NCI-H128 (cell line): ENCODE measurements around the gene LYSET.
"Not testable (repeated sequence)": the region's sequence is repeated elsewhere in the genome, so short reads cannot be mapped to it uniquely, and the experiment has no call there.

ENCODE experiments used
- DNase-seq: peaks from one replicate; lab custom pipeline; 2025; ENCODE audit not compliant: unreplicated experiment; lab: John Stamatoyannopoulos, UW

The LYSET gene, protein sequence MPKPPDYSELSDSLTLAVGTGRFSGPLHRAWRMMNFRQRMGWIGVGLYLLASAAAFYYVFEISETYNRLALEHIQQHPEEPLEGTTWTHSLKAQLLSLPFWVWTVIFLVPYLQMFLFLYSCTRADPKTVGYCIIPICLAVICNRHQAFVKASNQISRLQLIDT

DNA sequence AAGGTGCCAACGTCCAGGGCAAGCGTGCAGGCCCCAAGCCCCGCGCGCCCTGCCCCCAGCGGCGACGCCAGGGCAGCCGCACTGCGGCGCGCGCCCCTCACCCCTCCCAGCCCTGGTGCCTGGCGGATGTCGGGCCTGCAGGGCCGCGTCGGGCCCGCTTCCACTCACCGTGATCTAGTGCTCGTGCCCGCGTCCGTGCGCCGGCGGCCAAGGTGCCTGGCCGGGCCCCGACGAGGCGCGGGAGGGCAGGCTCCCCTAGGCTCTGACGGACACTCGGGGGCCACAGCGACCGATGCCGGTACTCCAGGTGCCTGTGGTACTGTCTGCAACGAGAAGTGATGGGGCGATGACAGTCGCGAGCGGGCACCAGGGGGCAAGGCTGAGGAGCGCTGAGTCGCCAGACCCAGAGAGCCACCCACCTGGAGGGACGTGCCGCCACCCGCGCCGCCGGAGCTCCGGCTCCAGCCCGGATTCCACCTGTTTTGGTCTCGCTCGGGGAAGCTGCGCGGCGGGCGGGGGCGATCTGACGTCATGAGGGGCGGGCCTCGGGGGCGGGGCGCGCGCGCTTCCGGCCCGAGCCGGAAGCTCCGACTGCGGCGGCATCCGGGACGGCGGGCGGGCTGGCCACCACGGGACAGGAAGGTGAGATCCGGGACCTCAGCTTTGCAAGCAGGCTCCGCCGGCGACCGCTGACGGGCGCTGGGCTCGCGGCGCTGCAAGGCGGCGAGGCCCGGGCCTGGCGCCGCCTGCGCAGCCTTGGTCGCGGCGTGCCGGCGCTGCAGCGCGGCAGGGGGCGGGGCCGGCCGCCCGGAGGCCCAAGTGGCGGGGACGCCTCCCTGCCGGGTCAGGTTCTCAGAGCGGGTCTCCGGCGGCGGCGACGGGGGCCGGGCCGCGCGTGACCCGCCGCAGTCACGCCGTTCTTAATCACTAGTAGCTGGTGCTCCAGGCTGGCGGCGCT is at the start of gene LYSET, which contains the start of gene MOAP1:
TSS of gene LYSET (plus strand) at position 927 of the 958 bp plus-strand sequence. CDS start 89 bp downstream, outside the sequence.
TSS of gene MOAP1 (minus strand) at position 507 of the 958 bp plus-strand sequence. CDS start 655 bp downstream, outside the sequence.
- peak; percentile 75 for DNase-seq

DNA sequence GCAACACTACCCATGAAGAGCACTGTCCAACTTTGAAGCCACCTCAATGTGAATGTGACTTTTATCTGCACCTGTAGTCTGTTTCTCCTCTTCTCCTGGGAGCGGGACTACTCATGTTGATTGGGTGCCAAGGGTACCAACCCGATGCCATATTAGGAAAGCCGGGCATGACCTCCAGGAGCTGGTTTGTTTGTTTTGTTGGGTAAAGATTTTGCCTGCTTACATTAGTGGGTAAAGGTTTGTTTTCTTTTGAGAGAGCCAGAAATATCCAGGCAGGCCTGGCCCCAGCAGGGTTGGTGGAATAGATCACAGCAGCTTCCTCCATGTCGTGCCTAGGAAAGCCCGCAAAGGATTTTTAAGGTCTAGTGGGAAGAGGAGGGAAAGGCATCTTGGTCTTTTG is 49.7 kb upstream of the LYSET start:
- DNase-seq = no peak

DNA sequence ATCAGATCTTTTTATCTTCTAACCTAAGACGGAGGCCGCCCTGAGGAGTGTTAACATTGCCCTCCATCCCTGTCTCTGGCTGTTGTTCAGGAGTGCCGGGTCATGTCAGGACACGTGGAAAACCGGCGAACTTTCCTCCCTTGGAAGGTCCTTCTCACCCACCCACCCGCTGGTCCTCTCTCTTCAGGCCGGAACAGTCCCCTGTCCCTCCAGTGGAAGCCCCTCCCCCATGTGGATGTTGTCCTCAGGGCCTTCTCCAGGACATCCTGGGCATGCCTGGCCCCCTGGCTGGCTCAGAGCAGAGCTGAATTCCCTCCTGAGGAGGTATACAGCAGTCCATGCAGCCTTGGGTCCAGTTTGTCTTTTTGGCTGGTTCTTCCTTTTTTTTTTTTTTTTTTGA is 49.1 kb upstream of the LYSET start:
- DNase-seq = no peak

DNA sequence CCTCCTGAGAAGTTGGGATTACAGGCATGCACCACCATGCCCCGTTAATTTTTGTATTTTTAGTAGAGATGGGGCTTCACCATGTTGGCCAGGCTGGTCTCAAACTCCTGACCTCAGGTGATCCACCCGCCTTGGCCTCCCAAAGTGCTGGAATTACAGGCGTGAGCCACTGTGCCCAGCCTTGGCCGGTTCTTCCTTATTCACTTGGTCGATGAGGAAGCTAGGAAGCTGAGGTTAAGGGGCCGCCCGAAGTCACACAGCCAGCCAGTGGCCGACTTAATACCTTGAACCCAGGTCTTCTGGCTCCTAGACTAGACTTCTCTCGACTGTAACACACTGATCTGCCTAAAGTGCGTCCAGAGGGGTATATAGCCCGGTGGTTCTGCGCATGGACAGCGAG is 48.6 kb upstream of the LYSET start:
- DNase-seq = not testable (repeated sequence)

DNA sequence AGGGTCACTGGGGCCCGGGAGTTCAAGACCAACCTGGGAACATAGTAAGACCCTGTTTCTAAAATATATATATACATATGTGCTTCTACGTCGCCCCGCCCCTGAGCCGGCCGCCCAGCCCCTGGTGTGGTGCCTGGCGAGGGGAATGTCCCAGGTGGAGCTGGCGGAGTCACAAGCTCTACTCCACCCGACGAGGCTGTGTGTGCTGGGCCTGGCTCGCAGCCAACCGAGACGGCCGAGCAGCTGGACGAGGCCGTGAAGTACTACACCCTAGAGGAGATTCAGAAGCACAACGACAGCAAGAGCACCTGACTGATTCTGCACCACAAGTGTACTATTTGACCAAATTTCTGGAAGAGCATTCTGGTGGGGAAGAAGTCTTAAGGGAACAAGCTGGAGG is 47.3 kb upstream of the LYSET start:
- DNase-seq = no peak

DNA sequence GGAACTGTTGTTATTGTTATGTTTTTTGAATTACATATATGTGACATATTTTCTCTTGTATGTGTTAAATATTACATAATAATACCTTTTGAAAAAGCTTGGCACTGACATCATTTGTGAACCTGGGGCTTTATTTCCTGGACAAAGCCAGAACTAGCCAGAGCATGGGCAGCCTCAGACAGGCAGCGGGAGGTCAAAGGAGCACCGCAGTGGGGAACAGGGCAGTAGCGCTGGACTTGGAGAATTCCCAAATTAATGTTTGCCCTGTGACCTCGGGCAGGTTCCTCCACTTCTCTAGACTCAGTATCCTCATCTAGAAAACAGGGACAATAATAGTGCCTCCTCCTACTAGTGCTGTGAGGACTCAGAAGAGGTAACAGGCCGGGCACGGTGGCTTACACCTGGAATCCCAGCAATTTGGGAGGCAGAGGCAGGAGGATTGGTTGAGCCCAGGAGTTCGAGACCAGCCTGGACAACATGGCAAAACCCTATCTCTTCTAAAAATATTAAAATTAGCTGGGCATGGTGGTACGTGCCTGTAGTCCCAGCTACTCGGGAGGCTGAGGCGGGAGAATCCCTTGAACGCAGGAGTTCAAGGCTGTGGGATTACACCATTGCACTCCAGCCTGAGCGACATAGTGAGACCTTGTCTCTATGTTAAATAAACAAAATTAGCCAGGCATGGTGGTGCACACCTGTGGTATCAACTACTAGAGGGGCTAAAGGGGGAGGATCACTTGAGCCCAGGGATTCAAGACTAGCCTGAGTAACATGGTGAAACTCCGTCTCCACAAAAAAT is 42.1 kb upstream of the LYSET start:
- no peak for DNase-seq

DNA sequence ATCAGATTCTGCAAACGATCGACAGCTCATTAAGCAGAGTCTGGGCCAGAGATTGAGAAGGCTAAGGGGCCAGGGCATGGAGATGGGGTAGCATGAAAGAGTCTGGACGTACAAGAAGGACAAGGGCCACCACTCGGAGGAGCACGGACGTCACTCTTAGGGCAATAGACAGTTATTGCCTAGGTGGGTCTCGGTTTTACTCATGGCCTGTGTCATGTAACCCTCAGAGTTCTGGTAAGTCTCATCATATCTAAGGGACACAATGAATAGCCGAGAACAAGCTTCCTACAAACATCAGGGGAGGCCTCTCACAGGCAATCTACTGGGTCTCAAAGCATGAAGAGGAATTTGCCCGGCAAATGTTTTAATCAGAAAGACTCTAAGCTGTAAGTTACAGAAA is 39.0 kb upstream of the LYSET start:
- no peak for DNase-seq

DNA sequence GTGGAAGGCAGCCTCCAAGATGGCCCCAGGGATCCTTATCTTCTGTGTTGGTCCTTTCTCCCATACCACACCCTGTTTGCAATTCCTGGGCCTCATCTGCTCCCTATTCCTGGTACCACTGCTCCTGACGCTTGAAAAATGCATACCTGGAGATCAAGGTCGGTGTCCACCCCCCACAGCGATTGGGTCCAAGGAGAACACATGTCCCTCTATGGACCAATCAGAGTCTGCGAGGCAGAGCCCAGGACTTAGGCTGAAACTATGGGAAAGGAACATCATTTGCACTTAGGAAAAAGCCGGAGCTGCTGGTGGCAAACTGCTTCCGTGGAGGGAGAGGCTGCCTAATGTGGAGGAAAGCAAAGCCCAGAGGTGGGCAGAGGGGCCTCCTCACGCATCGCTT is 36.1 kb upstream of the LYSET start:
- DNase-seq = no peak

DNA sequence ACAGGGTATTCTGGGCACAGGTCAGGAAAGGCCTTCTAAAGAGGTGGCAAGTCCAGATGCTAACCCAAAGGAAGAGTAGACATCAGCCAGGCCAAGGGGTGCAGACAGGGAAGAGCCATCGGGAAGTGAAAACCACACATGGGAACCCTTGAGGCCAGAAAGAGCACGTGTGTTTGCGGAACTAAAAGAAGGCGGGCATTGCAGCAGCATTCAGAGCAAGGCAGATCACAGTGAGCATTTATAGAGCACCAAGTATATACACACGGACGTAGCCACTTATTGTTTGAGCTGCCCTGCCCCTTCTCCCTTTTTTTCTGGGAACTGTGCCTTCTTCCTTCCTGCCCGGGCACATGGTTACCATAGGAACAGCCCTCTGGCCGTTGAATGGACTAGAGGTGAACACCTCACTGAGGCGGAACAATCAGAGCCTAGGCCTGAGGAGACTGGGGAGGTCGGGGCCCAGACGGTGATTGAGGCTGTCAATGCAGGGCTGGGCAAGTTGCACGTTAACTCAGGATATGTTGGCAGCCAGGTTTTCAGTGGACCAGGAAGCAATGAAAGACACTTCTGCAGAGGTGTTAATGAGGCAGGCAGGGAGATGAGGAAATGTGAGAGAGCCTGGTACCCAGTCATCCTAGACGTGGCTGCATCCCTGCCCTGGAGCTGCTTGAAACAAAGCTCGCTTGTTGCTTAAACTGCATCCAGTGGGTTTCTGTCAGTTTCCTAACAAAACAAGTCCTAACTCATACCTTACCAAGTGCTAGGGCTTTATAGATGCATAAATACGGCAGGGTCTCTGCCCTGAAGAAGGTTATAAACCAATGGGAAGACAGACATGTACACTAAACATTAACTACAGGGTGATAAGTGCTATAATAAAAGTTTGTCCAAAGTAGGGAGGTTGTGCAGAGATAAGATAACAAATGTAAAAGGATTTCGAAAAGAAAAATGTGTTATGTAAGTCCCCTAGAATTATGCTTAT is 34.6 kb upstream of the LYSET start:
- no peak for DNase-seq

DNA sequence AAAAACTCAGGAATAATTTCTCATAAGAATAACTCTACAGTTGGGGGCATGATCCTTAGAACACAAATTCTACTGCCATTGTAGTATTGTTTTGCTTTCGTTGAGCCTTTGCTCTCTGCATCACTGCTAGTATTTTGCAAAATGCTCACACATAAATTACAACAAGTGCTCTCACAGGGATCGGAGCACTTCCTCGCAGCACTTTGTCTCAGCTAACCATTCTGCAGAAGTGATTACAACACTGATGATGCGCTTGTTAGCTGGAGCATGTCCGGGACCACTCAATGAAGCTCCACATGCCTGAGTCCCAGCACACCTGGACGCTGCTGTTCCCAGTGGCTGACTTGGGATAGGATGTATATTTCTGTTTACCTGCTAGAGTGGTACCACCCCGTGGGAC is 32.0 kb upstream of the LYSET start:
- DNase-seq = peak; percentile 11

DNA sequence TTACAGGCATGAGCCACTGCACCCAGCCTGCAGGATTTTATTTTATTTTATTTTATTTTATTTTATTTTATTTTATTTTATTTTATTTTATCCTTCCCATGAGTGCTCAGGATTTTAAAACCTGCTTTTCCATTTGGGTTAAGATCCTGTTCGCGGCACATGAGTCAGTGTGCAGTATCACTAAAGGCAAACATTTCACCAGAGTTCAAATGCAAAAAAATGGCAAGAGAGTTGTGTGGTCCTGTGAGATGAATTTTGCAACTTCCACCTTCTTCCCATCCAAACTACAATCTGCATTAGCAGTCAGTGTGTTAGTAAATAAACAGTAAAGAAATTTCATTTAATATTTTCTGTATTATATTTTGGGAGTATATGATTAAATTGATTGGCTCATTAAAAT is 29.4 kb upstream of the LYSET start:
- no peak for DNase-seq

DNA sequence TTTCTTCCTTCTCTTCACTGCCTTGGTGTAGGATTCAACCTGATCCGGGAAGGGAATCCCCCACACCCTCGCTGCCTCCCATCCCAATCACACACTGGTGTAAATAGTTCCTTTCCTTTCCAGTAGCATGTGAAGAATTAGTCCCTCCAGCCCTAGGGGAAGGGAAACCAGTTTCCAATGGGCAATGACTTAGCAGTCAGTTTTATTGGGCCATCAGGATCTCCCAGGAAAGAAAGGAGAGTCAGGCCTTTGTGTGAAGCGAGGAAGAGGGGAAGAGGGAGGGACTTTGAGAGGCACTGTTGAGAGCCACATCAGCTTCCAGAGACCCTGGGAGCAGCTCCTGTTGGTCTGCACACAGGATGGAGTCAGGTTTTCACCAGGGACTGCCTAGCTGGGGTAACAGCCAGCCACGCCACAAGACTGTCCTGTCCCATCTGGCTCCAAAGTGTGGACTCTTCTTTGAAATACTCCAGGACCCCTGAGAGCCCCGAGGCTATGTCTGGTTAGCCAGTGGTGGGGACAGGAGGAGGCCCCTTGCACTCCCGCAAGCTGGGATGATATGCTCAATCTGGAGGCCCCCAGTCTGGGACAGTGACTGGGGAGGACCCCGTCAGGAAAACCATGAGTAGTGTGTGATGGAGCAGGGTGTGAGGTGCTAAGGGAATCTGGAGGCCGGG is 28.3 kb upstream of the LYSET start:
- no peak for DNase-seq

DNA sequence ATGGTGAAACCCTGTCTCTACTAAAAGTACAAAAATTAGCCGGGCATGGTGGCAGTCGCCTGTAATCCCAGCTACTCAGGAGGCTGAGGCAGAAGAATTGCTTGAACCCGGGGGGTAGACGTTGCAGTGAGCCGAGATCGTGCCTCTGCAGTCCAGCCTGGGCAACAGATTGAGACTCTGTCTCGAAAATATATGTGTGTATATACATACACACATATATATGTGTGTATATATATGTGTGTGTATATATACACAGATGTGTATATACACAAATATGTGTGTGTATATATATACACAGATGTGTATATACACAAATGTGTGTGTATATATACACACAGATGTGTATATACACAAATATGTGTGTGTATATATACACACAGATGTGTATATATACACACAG is 26.8 kb upstream of the LYSET start:
- DNase-seq = not testable (repeated sequence)

DNA sequence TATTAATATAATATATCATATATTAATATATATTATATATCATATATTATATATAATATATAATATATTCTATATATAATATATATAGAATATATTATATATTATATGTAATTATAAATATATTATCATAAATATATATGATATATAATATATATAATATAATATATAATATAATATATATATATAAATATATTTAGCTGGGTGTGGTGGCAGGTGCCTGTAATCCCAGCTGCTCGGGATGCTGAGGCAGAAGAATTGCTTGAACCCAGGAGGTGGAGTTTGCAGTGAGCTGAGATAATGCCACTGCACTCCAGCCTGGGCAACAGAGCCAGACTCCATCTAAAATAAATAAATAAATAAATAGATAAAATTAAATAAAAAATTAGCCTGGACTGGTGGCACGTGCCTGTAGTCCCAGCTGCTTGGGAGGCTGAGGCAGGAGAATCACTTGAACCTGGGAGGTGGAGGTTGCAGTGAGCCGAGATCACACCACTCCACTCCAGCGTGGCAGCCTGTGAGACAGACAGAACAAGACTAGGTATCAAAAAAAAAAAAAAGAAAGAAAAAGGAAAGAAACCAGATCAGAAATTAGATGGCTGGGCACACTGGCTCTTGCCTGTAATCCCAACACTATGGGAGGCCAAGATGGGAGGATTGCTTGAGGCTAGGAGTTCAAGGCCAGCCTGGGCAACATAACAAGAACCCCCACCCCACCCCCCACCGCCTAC is 25.3 kb upstream of the LYSET start:
- DNase-seq = not testable (repeated sequence)

DNA sequence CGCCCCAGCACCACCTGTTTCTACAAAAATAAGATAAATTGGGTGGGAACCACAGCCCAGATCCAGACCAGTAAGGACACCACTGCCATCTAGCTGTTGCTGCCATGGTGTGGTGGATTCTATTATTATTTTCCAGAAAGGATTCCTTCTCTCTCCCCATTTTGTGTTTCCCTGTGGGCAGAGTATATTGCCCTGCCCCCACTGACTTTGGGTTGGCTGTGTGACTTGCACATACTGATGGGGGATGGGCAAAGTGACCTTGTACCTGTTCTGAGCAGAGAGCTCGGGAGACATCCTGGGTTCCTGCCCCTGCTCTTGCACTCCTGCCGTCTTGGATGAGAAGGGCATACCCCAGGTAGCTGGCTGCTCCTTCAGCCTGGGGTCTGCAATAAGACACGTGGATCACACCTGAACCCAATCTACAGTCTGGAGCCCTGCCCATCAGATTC is 24.7 kb upstream of the LYSET start:
- DNase-seq = no peak

DNA sequence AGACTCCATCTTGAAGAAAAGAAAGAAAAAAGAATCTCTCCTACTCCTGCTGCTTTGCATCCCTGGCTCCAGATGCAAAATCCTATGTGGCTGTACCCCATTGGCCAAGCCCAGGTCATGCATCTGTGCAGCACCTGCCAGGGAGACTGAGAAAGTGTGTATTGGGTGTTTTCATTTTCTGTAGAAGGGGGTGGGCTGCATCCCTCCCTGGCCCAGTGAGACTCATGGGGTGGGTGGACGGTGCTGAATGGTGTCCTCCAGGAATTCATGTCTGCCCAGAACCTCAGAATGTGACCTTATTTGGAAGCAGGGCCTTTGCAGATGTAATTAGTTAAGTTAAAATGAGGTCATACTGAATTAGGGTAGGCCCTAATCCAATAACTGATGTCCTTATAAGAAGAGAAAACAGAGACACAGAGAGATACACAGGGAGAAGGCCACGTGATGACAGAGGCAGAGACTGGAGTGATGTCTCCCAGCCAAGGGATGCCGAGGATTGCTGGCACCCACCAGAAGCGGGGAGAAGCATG is 23.6 kb upstream of the LYSET start:
- no peak for DNase-seq

DNA sequence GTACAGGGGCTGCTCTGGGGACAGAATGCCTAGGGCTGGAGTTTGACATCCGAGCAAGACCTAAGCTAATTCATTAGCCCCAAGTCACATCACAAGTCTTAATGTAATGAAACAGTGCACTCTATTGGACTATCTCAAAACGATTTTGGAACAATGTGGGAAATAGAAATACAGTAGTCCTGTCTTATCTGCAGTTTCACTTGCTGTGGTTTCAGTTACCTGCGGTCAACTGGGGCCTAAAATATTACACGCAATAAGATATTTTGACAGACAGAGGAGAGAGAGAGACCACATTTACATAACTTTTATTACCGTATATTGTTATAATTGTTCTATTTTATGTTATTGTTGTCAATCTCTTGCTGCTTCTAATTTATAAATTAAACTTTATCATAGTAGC is 21.6 kb upstream of the LYSET start:
- DNase-seq = no peak
